ENCODE measurements around the gene LRP1B. TPM values are rescaled to one million over a fixed set of nuclear protein-coding genes. Genes with fewer than 3 reads are reported as not detected.

LRP1B gene
- total and polyA plus RNA-seq, 2 of the 8 experiments (the other 6 are each of a cell fraction or from before 2014, with no cell fraction given), result 0.03 TPM; not detected in 1

DNA sequence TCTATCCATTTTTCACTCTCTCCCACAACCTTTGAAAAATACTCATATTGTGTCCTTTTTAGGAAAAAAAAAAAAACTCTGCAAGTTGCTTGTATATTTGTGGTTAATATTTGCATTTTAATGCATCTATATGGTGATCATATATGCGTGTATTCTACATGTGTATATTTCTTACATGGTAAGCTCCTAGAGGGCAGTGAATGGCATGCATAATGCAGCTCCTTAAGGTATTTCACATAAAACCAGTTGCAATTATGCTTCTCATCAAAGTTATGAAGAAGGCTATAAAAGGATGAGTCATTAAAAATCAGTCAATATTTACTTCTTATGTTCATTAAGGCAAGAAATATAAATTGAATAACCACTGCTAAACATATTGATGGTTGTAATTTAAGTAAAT lies 100.8 kb downstream of the LRP1B start:
- Histone ChIP-seq H4K5ac (ENCODE audit: insufficient read length, low read depth, low read length) (no peak overlapping the region), H3K4ac (replicated peaks; ENCODE audit: insufficient read length, low read depth, low read length) (no peak overlapping the region), H3K14ac (ENCODE audit: insufficient read length) (no peak overlapping the region), H3K79me1 (ENCODE audit: low read depth, low read length) (no peaks in the 10 kb centered on the region), H3K27me3 (replicated peaks in 1 of 4; ENCODE audit: control insufficient read depth in 3 of 4, extremely low read depth in 1 of 4, insufficient read depth in 3 of 4, low read length in 3 of 4) (no peaks in the 10 kb centered on the region), H2BK5ac (ENCODE audit: low read depth, low read length) (no peak overlapping the region), H3K27ac (ENCODE audit: low read depth, low read length) (no peak overlapping the region), H4K91ac (replicated peaks; ENCODE audit: insufficient read length, low read length) (no peak overlapping the region), H2BK12ac (ENCODE audit: low read depth, low read length) (no peak overlapping the region), H4K8ac (ENCODE audit: extremely low read depth, insufficient read depth, low read length) (no peak overlapping the region), H3K23ac (ENCODE audit: insufficient read length) (no peak overlapping the region), H3K18ac (ENCODE audit: extremely low read depth, low read length) (no peak overlapping the region), H3K9me3 (ENCODE audit: insufficient read depth in 2 of 2, low read depth in 1 of 2, low read length in 1 of 2) (no peaks in the 10 kb centered on the region), H3K4me3 (ENCODE audit: extremely low read depth in 1 of 4, insufficient read depth in 2 of 4, low read depth in 3 of 4, low read length in 4 of 4) (no peak overlapping the region), H2BK120ac (replicated peaks; ENCODE audit: low read depth, low read length) (no peak overlapping the region), H2BK20ac (ENCODE audit: low read length) (no peak overlapping the region), H3K79me2 (ENCODE audit: control insufficient read depth in 1 of 2, insufficient read depth in 2 of 2, low read length in 2 of 2) (no peaks in the 10 kb centered on the region), H2AFZ (ENCODE audit: low read length) (no peak overlapping the region), H3K4me1 (replicated peaks in 1 of 4; ENCODE audit: control insufficient read depth in 3 of 4, insufficient read depth in 4 of 4, low read length in 3 of 4) (no peaks in the 10 kb centered on the region; a peak in 3 of 7 replicates), H3K56ac (replicated peaks; ENCODE audit: insufficient read length, low read depth, low read length) (no peak overlapping the region), H4K20me1 (replicated peaks in 1 of 2; ENCODE audit: control insufficient read depth in 1 of 2, insufficient read depth in 2 of 2, low read length in 2 of 2) (no peaks in the 10 kb centered on the region), H3K23me2 (ENCODE audit: low read depth, low read length) (no peaks in the 10 kb centered on the region; the same call in 1 of the 2 replicates), H2BK15ac (ENCODE audit: low read length) (no peak overlapping the region), H2AK5ac (ENCODE audit: low read depth, low read length) (no peak overlapping the region), H3K36me3 (ENCODE audit: control insufficient read depth in 2 of 4, insufficient read depth in 4 of 4, low read length in 3 of 4) (no peaks in the 10 kb centered on the region), H3K4me2 (ENCODE audit: insufficient read depth in 1 of 2, low read depth in 2 of 2, low read length in 2 of 2) (no peak overlapping the region), H3K9ac (replicated peaks in 1 of 4; ENCODE audit: extremely low read depth in 1 of 4, low read depth in 3 of 4, low read length in 3 of 4) (no peak overlapping the region)
- 93% methylated on average over 1 of the region's 1 CpG; no CpG with 5 or more reads in 1 of the 2 experiments for WGBS, 2 experiments (ENCODE audit: extremely low coverage in 1 of 2, insufficient coverage in 1 of 2, insufficient read length in 1 of 2, insufficient replicate concordance in 2 of 2, low coverage in 1 of 2, low lambda C conversion rate in 2 of 2, missing lambda C conversion rate in 1 of 2)
- FAIRE-seq, result no peak
- CTCF ChIA-PET (ENCODE audit: partially characterized antibody), result interaction anchor here (0.6 to 1.1 kb wide), 3 partner anchors 17 to 314 kb away, joined by 3 to 5 read pairs (median 3); no protein-coding TSS in a partner anchor
- no peak for TF ChIP-seq SP4 (IDR thresholded peaks at IDR 0.05; ENCODE audit: low read length)
- no peak for TF ChIP-seq SUZ12 (IDR thresholded peaks at IDR 0.05; ENCODE audit: low read length)
- no peak for TF ChIP-seq EZH2 (IDR thresholded peaks at IDR 0.05; ENCODE audit: low read depth, low read length, severe bottlenecking)
- no peak for TF ChIP-seq SRF (IDR thresholded peaks at IDR 0.05; ENCODE audit: low read depth, low read length)
- TF ChIP-seq SIRT6 (IDR thresholded peaks at IDR 0.05; ENCODE audit: low read length), result no peak
- TF ChIP-seq TEAD4 (IDR thresholded peaks at IDR 0.05; ENCODE audit: low read depth, low read length), result no peak
- no peak for TF ChIP-seq CHD2 (IDR thresholded peaks at IDR 0.05; ENCODE audit: low read length)
- no peak for TF ChIP-seq BRCA1 (IDR thresholded peaks at IDR 0.05; ENCODE audit: low read depth, low read length)
- TF ChIP-seq, protein P1, sequence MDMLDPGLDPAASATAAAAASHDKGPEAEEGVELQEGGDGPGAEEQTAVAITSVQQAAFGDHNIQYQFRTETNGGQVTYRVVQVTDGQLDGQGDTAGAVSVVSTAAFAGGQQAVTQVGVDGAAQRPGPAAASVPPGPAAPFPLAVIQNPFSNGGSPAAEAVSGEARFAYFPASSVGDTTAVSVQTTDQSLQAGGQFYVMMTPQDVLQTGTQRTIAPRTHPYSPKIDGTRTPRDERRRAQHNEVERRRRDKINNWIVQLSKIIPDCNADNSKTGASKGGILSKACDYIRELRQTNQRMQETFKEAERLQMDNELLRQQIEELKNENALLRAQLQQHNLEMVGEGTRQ (IDR thresholded peaks at IDR 0.05; ENCODE audit: low read length), result no peak
- no peak for DNase-seq (ENCODE audit: low read depth in 1 of 2, low spot score in 2 of 2)
- POLR2A ChIA-PET (ENCODE audit: partially characterized antibody), result interaction anchor here (0.7 kb wide), 1 partner anchor 351 kb away, joined by 3 read pairs; no protein-coding TSS in a partner anchor

All from H1 (cell line).